Iris pigment epithelial cell (primary cell): ENCODE results near the gene LPP.
A peak's percentile ranks its signal among the peaks of the same experiment; 100 is the strongest.

Experiments used
- DNase-seq: peaks from one replicate; pipeline ENCODE4 v3.0.0-alpha.2; 2011; ENCODE audit warnings: low read depth

Gene LPP

GRCh38 chr3:188272481-188273372 is 118.8 kb downstream of the LPP start:
- DNase-seq = peak; percentile 95

GRCh38 chr3:188274249-188274915 is 120.4 kb downstream of the LPP start:
- DNase-seq = no peak

GRCh38 chr3:188276375-188276774 is 122.4 kb downstream of the LPP start:
- no peak for DNase-seq

GRCh38 chr3:188278717-188279324 is 124.9 kb downstream of the LPP start:
- DNase-seq = no peak

- peak; percentile 79 for DNase-seq
Measured at GRCh38 chr3:188279502-188280335, 125.8 kb downstream of the LPP start.

GRCh38 chr3:188280627-188281026 is 126.7 kb downstream of the LPP start:
- DNase-seq = no peak

GRCh38 chr3:188282871-188283270 is 128.9 kb downstream of the LPP start:
- no peak for DNase-seq

- DNase-seq = peak; percentile 73
Measured at GRCh38 chr3:188283347-188283746, 129.4 kb downstream of the LPP start.

- no peak for DNase-seq
Measured at GRCh38 chr3:188284455-188285212, 130.7 kb downstream of the LPP start.

GRCh38 chr3:188286087-188286513 is 132.1 kb downstream of the LPP start:
- peak; percentile 99 for DNase-seq

- DNase-seq = no peak
Measured at GRCh38 chr3:188287339-188287738, 133.4 kb downstream of the LPP start.

GRCh38 chr3:188287762-188288505 is 134.0 kb downstream of the LPP start:
- no peak for DNase-seq

GRCh38 chr3:188292251-188292650 is 138.3 kb downstream of the LPP start:
- DNase-seq = no peak

GRCh38 chr3:188292827-188293226 is 138.9 kb downstream of the LPP start:
- DNase-seq = no peak

GRCh38 chr3:188294113-188294512 is 140.2 kb downstream of the LPP start:
- DNase-seq = peak; percentile 30

GRCh38 chr3:188294823-188295487 is 141.0 kb downstream of the LPP start:
- DNase-seq = peak; percentile 97

- DNase-seq = no peak
Measured at GRCh38 chr3:188295876-188296275, 141.9 kb downstream of the LPP start.

- peak; percentile 94 for DNase-seq
Measured at GRCh38 chr3:188296761-188297612, 143.0 kb downstream of the LPP start.

GRCh38 chr3:188298585-188298984 is 144.6 kb downstream of the LPP start:
- no peak for DNase-seq
